GM12878 (cell line): Measurements from ENCODE around the gene LDHAL6B. TPM values are rescaled to one million over a fixed set of nuclear protein-coding genes. Genes with fewer than 3 reads are reported as not detected.
A peak's percentile ranks its signal among the peaks of the same experiment; 100 is the strongest.

Source experiments
- ATAC-seq: fragments of 200-7000 bp; cut with Tn5 transposase; 3 replicates; pipeline ENCODE4 v1.9.1; 2020; ENCODE audit warnings: mild to moderate bottlenecking, moderate library complexity
- BruUV-seq: library from RNA; stranded (reverse); fragments of 400-500 nt; replicated peaks from 2 replicates; lab custom pipeline; 2021; lab: Mats Ljungman, UMichigan
- CTCF ChIA-PET: fragments of 300-600 bp; sonication (Branson Sonifier 250); formaldehyde crosslinking; extraction: SDS; loops from one replicate; lab custom pipeline; 2021; ENCODE audit warnings: inconsistent platforms; lab: Yijun Ruan, JAX
- POLR2A ChIA-PET: fragments of 350-600 bp; formaldehyde crosslinking; extraction: SDS; loops from one replicate; lab custom pipeline; 2021; ENCODE audit warnings: inconsistent platforms; lab: Charles Lee
- RAD21 ChIA-PET: fragments of 300-600 bp; sonication (Branson Sonifier 250); formaldehyde crosslinking; loops from one replicate; lab custom pipeline; 2023; ENCODE audit warnings: antibody characterized with exemption; ENCODE audit not compliant: unreplicated experiment; lab: Charles Lee
- SMC1A ChIA-PET: fragments of 300-600 bp; sonication (Branson Sonifier 250); formaldehyde crosslinking; loops from one replicate; lab custom pipeline; 2023; ENCODE audit not compliant: unreplicated experiment, uncharacterized antibody; lab: Charles Lee
- DNase-seq: peaks from one replicate; pipeline ENCODE4 v3.0.0-alpha.2; 2011; ENCODE audit warnings: low read depth, low spot score
- FAIRE-seq: peaks from 3 replicates; lab custom pipeline; 2011; peaks lifted over from hg19 to GRCh38; lab: Jason Lieb, UNC
- H2AFZ ChIP-seq: 2 replicates; pipeline ENCODE4 v1.6.0; 2011; ENCODE audit warnings: low read depth, low read length, control low read depth; ENCODE audit not compliant: control insufficient read depth
- H3K27ac ChIP-seq: 2 replicates; pipeline ENCODE4 v1.5.1; 2011; ENCODE audit warnings: control low read depth; ENCODE audit not compliant: control insufficient read depth, insufficient read depth
- H3K27me3 ChIP-seq, 2 experiments: replicated peaks in 1 of 2; 2 replicates each; pipeline versions ENCODE4 v1.6.0 to v1.6.1; 2011; ENCODE audit warnings: low read length in 1 of 2; ENCODE audit not compliant: control insufficient read depth in 2 of 2, insufficient read depth in 2 of 2
- H3K36me3 ChIP-seq, 2 experiments: 2 replicates each; pipeline ENCODE4 v1.5.1; 2011; ENCODE audit warnings: low read length in 1 of 2; ENCODE audit not compliant: control insufficient read depth in 2 of 2, insufficient read depth in 2 of 2
- H3K4me1 ChIP-seq: 2 replicates; pipeline ENCODE4 v1.6.1; 2011; ENCODE audit warnings: mild to moderate bottlenecking, low read length, moderate library complexity, mixed read lengths; ENCODE audit not compliant: control insufficient read depth, insufficient read depth
- H3K4me2 ChIP-seq: 2 replicates; pipeline ENCODE4 v1.6.0; 2011; ENCODE audit warnings: control low read depth; ENCODE audit not compliant: control insufficient read depth, insufficient read depth
- H3K4me3 ChIP-seq: fragments of 200-600 bp; sonication (generic); 2 replicates; pipeline ENCODE4 v1.5.1; 2016
- H3K79me2 ChIP-seq: 2 replicates; pipeline ENCODE4 v1.6.0; 2011; ENCODE audit warnings: low read length; ENCODE audit not compliant: control insufficient read depth, insufficient read depth
- H3K9ac ChIP-seq: 2 replicates; pipeline ENCODE4 v1.8.0; 2011; ENCODE audit warnings: low read length, control low read depth, mixed read lengths; ENCODE audit not compliant: control insufficient read depth, insufficient read depth
- H3K9me3 ChIP-seq: replicated peaks from 3 replicates; pipeline ENCODE4 v1.5.1; 2011; ENCODE audit warnings: mild to moderate bottlenecking, low read length; ENCODE audit not compliant: control insufficient read depth, insufficient read depth
- H4K20me1 ChIP-seq: 2 replicates; pipeline ENCODE4 v1.6.0; 2011; ENCODE audit not compliant: control insufficient read depth, insufficient read depth
- CBFB ChIP-seq: IDR thresholded peaks from 2 replicates; pipeline ENCODE4 v1.6.1; 2016; ENCODE audit warnings: antibody characterized with exemption, low read depth
- CHD2 ChIP-seq: IDR thresholded peaks from 2 replicates; pipeline ENCODE4 v1.6.1; 2011; ENCODE audit warnings: low read depth, low read length, improper control_type of control experiment, borderline replicate concordance
- EP300 ChIP-seq, 2 experiments: fragments of 150-350 bp in 1 of 2; IDR thresholded peaks; 2 replicates each; pipeline ENCODE4 v1.6.1; 2011 to 2012; ENCODE audit warnings: low read depth in 2 of 2, low read length in 2 of 2, borderline replicate concordance in 1 of 2, improper control_type of control experiment in 1 of 2, inconsistent platforms in 1 of 2; ENCODE audit not compliant: control insufficient read depth in 1 of 2
- FOS ChIP-seq: IDR thresholded peaks from 3 replicates; pipeline ENCODE4 v1.6.1; 2011; ENCODE audit warnings: borderline replicate concordance; ENCODE audit not compliant: insufficient read length; ENCODE audit errors: extremely low read depth
- GATAD2B ChIP-seq: fragments of 450-650 bp; conservative IDR thresholded peaks from 2 replicates; pipeline ENCODE4 v1.6.1; 2017; ENCODE audit warnings: low read depth, mild to moderate bottlenecking, moderate library complexity
- HDAC6 ChIP-seq: fragments of 200-600 bp; sonication (generic); IDR thresholded peaks from one replicate; pipeline ENCODE4 v1.8.0; 2017; ENCODE audit warnings: antibody characterized with exemption; ENCODE audit not compliant: unreplicated experiment
- IKZF2 ChIP-seq, 2 experiments: fragments of 450-650 bp; IDR thresholded peaks; 2 replicates each; pipeline ENCODE4 v1.6.1; 2017; ENCODE audit warnings: mild to moderate bottlenecking in 2 of 2, moderate library complexity in 2 of 2
- MEF2A ChIP-seq: IDR thresholded peaks from 2 replicates; pipeline ENCODE4 v1.6.1; 2011; ENCODE audit warnings: low read depth, mild to moderate bottlenecking, low read length, moderate library complexity; ENCODE audit not compliant: insufficient read depth
- NBN ChIP-seq: fragments of 450-650 bp; IDR thresholded peaks from 2 replicates; pipeline ENCODE4 v1.6.1; 2016
- NFYA ChIP-seq: IDR thresholded peaks from 2 replicates; pipeline ENCODE4 v1.6.1; 2011; ENCODE audit warnings: low read depth, mild to moderate bottlenecking, low read length, improper control_type of control experiment, borderline replicate concordance
- PAX5 ChIP-seq: IDR thresholded peaks from 2 replicates; pipeline ENCODE4 v1.6.1; 2011; ENCODE audit warnings: low read depth, low read length, borderline replicate concordance
- RAD51 ChIP-seq: fragments of 450-650 bp; IDR thresholded peaks from 2 replicates; pipeline ENCODE4 v1.6.1; 2016; ENCODE audit warnings: moderate library complexity, mild to moderate bottlenecking, inconsistent platforms
- RELA ChIP-seq: fragments of 450-650 bp; IDR thresholded peaks from 2 replicates; pipeline ENCODE4 v1.8.0; 2014; ENCODE audit warnings: borderline replicate concordance; ENCODE audit not compliant: partially characterized antibody
- ZBED1 ChIP-seq: IDR thresholded peaks from 2 replicates; pipeline ENCODE4 v1.6.1; 2016; ENCODE audit warnings: borderline replicate concordance
- ZBTB11 ChIP-seq: fragments of 450-650 bp; formaldehyde crosslinking; IDR thresholded peaks from 2 replicates; pipeline ENCODE4 v1.5.0; 2022; ENCODE audit warnings: mild to moderate bottlenecking, missing genetic modification characterization
- WGBS: methylation state at CpG from one replicate; pipeline ENCODE4 v1.1.6; 2016; ENCODE audit warnings: low lambda C conversion rate; ENCODE audit not compliant: insufficient replicate concordance, insufficient coverage; ENCODE audit errors: missing lambda C conversion rate; 5-methylcytosine and 5-hydroxymethylcytosine counted together
- in situ Hi-C: fragments of 300-500 bp; cut with MboI; formaldehyde crosslinking; loops from 9 replicates; pipeline ENCODE4 v1.14.3; 2018; ENCODE audit warnings: mixed read lengths
- intact Hi-C: fragments of 100-400 bp; cut with micrococcal nuclease; formaldehyde crosslinking; loops from one replicate; pipeline ENCODE4 v1.14.2; 2022; ENCODE audit not compliant: unreplicated experiment
- polyA plus RNA-seq, 11 experiments: library from polyadenylated mRNA; depleted of rRNA in 4 of 11; unstranded in 6 of 11; stranded (reverse) in 5 of 11; fragments of >200 nt; fragmentation: Nextera tagmentation in 4 of 11; fragmentation: Illumina TruSeq in 1 of 11; extraction: Ambion mirVana in 4 of 11; extraction: Trizol in 1 of 11; gene quantifications; 1 replicate in 1 of 11; 2 replicates in 10 of 11; pipeline versions ENCODE4 v1.2.1 to v1.2.3, GENCODE V29; 2011 to 2016; ENCODE audit warnings: inconsistent platforms in 2 of 11, missing spikeins in 2 of 11, low read depth in 1 of 11
- total RNA-seq, 4 experiments: library from RNA; depleted of rRNA in 3 of 4; stranded (reverse); fragments of >200 nt in 3 of 4; fragmentation: Illumina TruSeq in 1 of 4; extraction: Trizol in 1 of 4; gene quantifications; 2 replicates each; pipeline versions ENCODE4 v1.2.1 to v1.2.3, GENCODE V29; 2013 to 2021
- TF ChIP-seq, protein P1 (sequence below), 3 experiments: IDR thresholded peaks in 2 of 3; conservative IDR thresholded peaks in 1 of 3; 2 replicates each; pipeline ENCODE4 v1.5.1; 2011; ENCODE audit warnings: low read depth in 3 of 3, low read length in 3 of 3, mild to moderate bottlenecking in 3 of 3, control low read depth in 2 of 3, moderate library complexity in 2 of 3, inconsistent platforms in 1 of 3, mixed read lengths in 1 of 3; ENCODE audit not compliant: control insufficient read depth in 2 of 3, insufficient read depth in 1 of 3; ENCODE audit errors: extremely low read depth in 1 of 3
- TF ChIP-seq, protein P2 (sequence below): fragments of 450-650 bp; IDR thresholded peaks from 2 replicates; pipeline ENCODE4 v1.6.1; 2017; ENCODE audit warnings: borderline replicate concordance

LDHAL6B gene
- total and polyA plus RNA-seq, 10 of the 15 experiments (the other 5 are each of a cell fraction or from before 2014, with no cell fraction given) = 0.33 to 0.66 TPM; not detected in 8

GRCh38 chr15:59160880-59161593 lies 45.6 kb upstream of the LDHAL6B start:
- H3K9me3 ChIP-seq = no peaks in the 10 kb centered on the region; the same call in 2 of the 3 replicates
- no TSS peak for BruUV-seq
- H3K4me1 ChIP-seq = no peaks in the 10 kb centered on the region
- no peaks in the 10 kb centered on the region for H3K79me2 ChIP-seq
- H4K20me1 ChIP-seq = no peaks in the 10 kb centered on the region
- in situ Hi-C loops (no loop called here), intact Hi-C loops (loop anchor here (5.0 kb wide), 1 partner anchor 331 kb away; no protein-coding TSS in a partner anchor)
- 91% methylated on average over 23 of the region's 23 CpGs for WGBS
- H3K36me3 ChIP-seq = peaks cover 9 to 53% of the 10 kb centered on the region in 2 experiments
- no peaks in the 10 kb centered on the region for H3K27me3 ChIP-seq
- FAIRE-seq (no peak), ATAC-seq (peak; percentile 74), DNase-seq (no peak)
- CTCF ChIA-PET = interaction anchor here (0.9 to 1.8 kb wide), 16 partner anchors 8 to 368 kb away, joined by 3 to 6 read pairs (median 4); no protein-coding TSS in a partner anchor
- POLR2A ChIA-PET = no interaction called here
- SMC1A ChIA-PET = interaction anchor here (0.9 to 3.1 kb wide), 8 partner anchors 9 to 346 kb away, joined by 3 to 15 read pairs (median 3); no protein-coding TSS in a partner anchor
- no peak overlapping the region for H2AFZ ChIP-seq
- RAD21 ChIA-PET = interaction anchor here (1.0 to 1.9 kb wide), 5 partner anchors 129 to 333 kb away, joined by 3 to 8 read pairs (median 6); no protein-coding TSS in a partner anchor
- H3K4me2 ChIP-seq = no peak overlapping the region
- no peak overlapping the region for H3K4me3 ChIP-seq
- no peak overlapping the region for H3K27ac ChIP-seq
- no peak overlapping the region for H3K9ac ChIP-seq
- no peak for TF ChIP-seq CHD2
- no peak for TF ChIP-seq ZBTB11 (CRISPR knock-in tag)
- TF ChIP-seq GATAD2B = no peak
- no peak for TF ChIP-seq CBFB
- TF ChIP-seq PAX5 = no peak
- TF ChIP-seq, protein P1, sequence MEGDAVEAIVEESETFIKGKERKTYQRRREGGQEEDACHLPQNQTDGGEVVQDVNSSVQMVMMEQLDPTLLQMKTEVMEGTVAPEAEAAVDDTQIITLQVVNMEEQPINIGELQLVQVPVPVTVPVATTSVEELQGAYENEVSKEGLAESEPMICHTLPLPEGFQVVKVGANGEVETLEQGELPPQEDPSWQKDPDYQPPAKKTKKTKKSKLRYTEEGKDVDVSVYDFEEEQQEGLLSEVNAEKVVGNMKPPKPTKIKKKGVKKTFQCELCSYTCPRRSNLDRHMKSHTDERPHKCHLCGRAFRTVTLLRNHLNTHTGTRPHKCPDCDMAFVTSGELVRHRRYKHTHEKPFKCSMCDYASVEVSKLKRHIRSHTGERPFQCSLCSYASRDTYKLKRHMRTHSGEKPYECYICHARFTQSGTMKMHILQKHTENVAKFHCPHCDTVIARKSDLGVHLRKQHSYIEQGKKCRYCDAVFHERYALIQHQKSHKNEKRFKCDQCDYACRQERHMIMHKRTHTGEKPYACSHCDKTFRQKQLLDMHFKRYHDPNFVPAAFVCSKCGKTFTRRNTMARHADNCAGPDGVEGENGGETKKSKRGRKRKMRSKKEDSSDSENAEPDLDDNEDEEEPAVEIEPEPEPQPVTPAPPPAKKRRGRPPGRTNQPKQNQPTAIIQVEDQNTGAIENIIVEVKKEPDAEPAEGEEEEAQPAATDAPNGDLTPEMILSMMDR (IDR thresholded peaks at IDR 0.05 in 2 of 3, conservative IDR thresholded peaks at IDR 0.05 in 1 of 3; ENCODE audit: control insufficient read depth in 2 of 3, extremely low read depth in 1 of 3, insufficient read depth in 1 of 3, low read depth in 3 of 3, low read length in 3 of 3) = peak; percentile 33 to 47 (median 43); a peak in 4 of 6 replicates
- TF ChIP-seq, protein P2, sequence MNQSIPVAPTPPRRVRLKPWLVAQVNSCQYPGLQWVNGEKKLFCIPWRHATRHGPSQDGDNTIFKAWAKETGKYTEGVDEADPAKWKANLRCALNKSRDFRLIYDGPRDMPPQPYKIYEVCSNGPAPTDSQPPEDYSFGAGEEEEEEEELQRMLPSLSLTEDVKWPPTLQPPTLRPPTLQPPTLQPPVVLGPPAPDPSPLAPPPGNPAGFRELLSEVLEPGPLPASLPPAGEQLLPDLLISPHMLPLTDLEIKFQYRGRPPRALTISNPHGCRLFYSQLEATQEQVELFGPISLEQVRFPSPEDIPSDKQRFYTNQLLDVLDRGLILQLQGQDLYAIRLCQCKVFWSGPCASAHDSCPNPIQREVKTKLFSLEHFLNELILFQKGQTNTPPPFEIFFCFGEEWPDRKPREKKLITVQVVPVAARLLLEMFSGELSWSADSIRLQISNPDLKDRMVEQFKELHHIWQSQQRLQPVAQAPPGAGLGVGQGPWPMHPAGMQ = no peak
- TF ChIP-seq NFYA = no peak
- TF ChIP-seq HDAC6 = no peak
- no peak for TF ChIP-seq EP300 (IDR thresholded peaks at IDR 0.05; ENCODE audit: borderline replicate concordance in 1 of 2, control insufficient read depth in 1 of 2, low read depth in 2 of 2, low read length in 2 of 2)
- no peak for TF ChIP-seq MEF2A
- TF ChIP-seq ZBED1 = no peak
- TF ChIP-seq IKZF2 (IDR thresholded peaks at IDR 0.05) = no peak
- no peak for TF ChIP-seq NBN
- no peak for TF ChIP-seq FOS
- TF ChIP-seq RAD51 = no peak
- TF ChIP-seq RELA = no peak
